GM18517 (cell line): ENCODE results near the gene YBEY.

Source experiments
- ATAC-seq: cut with Tn5 transposase; IDR thresholded peaks from one replicate; pipeline ENCODE4 v1.9.1; 2021; ENCODE audit warnings: mild to moderate bottlenecking, moderate library complexity; ENCODE audit not compliant: unreplicated experiment

Gene YBEY

DNA sequence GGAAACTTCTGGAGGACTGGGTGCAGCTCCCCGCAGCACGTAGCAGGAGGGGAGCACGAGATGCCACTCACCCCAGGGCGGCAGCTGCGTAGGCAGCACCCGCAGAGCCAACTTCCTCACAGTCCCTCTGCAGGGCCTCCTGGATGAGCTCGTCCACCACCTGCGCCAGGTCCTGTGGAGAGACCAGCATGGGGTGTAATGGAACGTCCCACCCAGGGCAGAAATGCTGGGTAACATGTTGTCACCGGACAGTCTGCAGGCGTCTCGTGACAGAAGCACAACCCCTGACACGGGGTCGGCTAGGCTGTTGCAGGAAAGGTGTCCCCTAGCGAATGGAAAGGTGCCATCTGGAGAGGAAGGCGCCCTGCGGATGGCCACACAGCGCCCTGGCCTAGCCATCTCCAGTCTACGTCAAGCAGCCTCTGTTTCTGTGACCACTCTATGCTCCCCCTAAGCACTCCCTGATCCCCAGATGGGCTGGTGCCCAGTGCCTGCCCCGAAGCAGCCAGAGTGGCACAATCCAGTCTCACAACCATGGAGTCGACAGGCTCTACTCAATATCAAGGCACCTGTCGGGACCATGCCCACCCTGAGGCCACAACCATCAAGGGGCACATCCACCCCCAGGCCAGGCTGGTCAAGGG is 22.0 kb upstream of the YBEY start:
- no peak for ATAC-seq

GRCh38 chr21:46264690-46265144 is 21.4 kb upstream of the YBEY start:
- ATAC-seq: no peak

DNA sequence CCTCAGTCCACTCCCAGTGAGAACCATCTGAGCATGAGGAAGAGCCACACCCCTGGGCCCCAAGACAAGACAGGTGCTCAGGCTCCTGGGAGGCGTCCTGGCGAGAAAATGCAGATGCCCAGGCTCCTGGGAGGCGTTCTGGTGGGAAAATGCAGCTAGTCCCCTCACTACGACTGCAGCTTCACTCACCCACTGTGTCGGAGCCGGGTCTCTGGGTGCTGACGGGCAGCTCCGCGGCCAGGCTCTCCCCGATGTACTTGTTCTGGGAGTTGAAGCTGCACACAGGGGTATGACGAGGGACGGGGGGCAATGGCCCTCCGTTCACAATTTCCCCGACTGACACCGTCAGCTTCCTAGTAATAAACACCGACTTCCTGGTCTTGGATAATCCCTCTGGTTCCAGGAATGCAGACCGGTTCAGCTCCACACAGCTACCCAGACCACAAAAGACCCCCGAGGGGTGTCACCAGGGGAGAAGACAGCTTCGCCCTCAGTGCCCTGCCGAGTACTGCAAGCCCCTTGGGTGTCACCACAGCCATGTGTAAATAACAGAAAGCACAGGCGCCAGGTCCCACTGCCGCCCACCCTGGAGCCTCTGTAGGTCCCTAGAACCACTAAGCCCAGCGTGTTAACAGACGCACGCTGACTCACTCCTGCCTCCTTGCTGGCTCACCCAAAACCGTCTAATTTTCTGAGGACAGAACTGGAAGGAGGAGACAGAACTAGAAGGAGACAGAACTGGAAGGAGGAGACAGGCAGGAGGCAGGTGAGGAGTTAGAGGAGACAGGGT is 20.2 kb upstream of the YBEY start:
- no peak for ATAC-seq

DNA sequence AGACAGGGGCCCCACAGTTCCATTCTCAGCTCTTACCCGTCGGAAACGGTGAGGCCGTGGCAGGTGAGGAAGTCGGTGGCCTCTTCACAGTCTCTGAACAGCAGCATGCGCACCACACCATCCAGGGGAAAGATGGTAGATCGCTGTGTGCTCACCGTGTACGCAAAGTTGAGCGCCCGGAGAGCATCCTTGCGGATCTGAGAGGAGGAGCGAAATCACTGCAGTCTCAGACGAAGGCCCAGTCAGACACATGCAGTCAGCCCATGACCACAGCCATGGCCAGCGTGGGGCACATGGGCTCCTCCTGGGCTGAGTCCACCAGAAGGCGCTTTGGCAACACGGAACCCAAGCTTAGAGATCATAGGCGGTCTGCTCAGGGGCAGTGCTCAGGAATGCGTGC is 19.2 kb upstream of the YBEY start:
- ATAC-seq: no peak

- ATAC-seq: no peak
Measured at GRCh38 chr21:46268371-46268770, 17.8 kb upstream of the YBEY start.

DNA sequence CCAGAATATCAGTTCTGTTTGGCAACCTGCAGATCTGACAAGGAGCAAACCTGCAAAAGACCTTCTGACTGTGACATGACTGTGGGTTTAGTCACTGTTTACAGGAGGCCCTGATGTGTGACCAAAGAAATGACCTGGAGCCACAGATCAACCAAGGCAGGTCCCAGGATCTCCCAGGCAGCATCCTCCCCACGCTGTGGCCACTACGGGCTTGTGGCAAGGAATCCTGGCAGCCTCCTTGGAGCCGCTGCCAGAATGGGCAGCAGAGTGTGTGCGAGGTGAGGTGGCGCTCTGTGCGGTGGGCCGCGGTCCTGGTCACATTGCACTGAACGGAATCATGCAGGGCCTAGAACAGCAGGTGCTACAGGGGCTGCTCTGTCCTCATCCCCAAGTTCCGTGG is 16.7 kb upstream of the YBEY start:
- ATAC-seq: no peak

DNA sequence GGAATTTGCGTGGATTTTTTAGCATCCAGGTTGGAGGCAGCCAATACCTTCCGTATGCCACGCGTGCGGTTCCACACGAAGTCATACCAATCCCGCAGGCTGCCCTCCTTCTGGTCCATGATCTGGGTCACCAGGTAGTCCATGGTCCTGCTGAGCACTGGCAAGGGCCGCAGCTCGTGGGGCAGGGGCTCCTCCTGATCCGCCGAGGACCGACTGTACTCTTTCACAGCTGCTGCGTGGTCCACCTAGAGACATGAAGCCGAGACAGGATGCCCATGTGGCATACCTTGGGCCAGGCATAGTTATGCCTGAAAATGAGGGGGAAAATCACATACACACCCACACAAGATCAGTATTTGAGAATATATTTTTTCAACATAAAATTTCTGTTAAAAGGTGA is 12.8 kb upstream of the YBEY start:
- no peak for ATAC-seq

- no peak for ATAC-seq
Measured at GRCh38 chr21:46274797-46275390, 11.2 kb upstream of the YBEY start.

- no peak for ATAC-seq
Measured at GRCh38 chr21:46284077-46284644, 2.0 kb upstream of the YBEY start.

DNA sequence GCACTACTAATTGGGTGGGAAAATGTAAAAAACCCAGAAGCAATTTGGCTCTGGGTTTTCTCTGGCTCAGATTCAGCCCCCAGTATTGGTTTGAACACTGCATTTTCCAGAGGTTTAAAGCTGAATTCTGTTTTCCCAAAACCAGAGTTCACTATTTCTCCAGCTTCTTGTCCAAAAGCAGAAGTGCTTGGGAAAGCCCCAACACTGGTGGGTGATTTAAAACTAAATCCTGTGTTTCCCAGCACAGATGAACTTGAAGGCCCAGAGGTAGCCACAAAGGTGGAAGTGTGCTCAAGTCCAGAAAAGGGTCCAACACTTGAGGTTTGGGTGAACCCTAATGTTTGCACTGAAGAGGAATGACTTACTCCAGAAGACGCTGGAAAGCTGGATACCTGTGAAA is 1.4 kb upstream of the YBEY start:
- no peak for ATAC-seq

GRCh38 chr21:46285206-46285661 is 908 bp upstream of the YBEY start, which contains the start of gene MCM3AP:
TSS of gene MCM3AP (minus strand) at chr21:46285611. CDS start at chr21:46285286, 325 bp downstream.
- no peak for ATAC-seq

GRCh38 chr21:46286648-46287002 is 483 bp downstream of the YBEY start:
- ATAC-seq: no peak

GRCh38 chr21:46287541-46287940 is 1.4 kb downstream of the YBEY start:
- no peak for ATAC-seq

GRCh38 chr21:46289655-46290179 is 3.6 kb downstream of the YBEY start:
- no peak for ATAC-seq

DNA sequence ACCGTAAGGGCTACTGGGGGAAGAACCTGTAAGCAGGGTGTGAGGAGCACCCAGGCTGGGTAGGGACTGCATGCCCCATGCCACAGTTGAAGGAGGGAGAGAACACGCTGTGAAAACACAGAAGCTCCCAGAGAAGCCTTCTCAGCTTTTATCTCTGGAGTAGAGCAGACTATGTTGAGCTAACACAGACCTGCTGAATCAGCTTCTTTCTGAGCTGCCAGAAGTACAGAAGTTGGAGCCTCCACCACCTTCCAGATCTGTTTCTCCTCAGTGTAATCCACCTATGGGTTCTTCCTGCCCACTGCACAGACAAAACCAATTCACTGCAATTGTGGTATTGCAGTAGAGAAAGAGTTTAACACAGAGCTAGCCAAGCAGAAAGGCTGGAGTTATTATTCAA is 5.4 kb downstream of the YBEY start:
- ATAC-seq: no peak

DNA sequence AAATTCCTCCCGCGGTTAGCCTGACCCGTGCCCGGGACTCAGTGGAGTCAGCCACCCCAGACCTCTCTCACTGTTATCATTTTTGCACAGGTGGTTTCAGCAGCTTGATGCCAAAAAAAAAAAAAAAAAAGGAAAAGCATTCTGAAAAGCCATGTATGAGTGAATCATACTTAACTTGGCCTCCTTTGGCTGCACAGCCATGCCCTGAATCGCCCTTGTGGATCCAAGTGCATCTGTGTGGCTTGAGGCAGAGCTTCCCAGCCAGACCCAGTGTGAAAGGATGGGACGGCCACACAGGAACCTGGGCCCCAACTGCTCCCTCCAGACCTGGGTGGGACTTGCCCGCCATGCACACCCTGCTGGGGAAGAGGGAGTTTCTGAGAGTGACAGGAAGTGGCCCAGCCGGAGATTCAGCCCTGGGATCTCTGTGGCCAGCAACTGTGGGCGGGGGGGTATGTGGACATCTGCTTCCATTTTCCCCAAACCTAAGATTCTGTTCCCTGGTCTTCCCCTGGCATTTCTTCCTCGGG is 8.6 kb downstream of the YBEY start:
- ATAC-seq: no peak

GRCh38 chr21:46295177-46295770 is 9.1 kb downstream of the YBEY start:
- no peak for ATAC-seq

DNA sequence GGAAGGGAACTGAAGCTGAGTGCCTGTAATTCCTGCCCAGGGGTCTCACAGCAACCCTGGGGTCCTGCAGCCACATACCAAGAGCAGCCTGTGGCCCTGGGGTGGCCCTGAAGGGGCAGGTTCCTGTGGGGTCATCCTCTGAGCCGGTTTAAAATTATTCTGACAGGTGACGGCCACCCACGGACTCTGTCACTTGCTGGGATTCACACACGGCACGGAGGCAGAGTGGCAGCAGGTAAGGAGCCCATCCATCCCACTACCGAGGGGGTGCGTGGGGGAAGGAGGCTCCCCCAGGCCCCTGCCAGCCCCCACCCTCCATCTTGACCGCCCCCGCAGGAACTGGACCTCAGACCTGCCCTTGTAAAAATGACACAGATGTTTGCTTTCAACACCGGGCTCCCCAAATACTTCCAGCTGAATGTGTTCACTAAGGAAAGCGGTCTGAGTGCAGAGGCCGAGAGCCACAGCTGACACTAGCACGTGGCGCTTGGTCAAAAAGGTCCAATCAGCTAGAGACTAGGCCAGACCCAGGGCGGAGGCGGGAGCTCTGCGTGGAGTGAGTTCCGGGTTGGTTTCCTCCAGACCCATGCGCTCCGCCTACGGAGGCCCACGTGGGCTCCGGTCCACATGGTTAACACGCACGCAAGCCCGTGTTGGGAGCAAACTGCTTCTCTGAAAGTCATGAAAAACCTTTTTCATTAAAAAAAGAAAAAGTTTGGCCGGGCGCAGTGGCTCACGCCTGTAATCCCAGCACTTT is 10.0 kb downstream of the YBEY start:
- peak; percentile 42 for ATAC-seq

DNA sequence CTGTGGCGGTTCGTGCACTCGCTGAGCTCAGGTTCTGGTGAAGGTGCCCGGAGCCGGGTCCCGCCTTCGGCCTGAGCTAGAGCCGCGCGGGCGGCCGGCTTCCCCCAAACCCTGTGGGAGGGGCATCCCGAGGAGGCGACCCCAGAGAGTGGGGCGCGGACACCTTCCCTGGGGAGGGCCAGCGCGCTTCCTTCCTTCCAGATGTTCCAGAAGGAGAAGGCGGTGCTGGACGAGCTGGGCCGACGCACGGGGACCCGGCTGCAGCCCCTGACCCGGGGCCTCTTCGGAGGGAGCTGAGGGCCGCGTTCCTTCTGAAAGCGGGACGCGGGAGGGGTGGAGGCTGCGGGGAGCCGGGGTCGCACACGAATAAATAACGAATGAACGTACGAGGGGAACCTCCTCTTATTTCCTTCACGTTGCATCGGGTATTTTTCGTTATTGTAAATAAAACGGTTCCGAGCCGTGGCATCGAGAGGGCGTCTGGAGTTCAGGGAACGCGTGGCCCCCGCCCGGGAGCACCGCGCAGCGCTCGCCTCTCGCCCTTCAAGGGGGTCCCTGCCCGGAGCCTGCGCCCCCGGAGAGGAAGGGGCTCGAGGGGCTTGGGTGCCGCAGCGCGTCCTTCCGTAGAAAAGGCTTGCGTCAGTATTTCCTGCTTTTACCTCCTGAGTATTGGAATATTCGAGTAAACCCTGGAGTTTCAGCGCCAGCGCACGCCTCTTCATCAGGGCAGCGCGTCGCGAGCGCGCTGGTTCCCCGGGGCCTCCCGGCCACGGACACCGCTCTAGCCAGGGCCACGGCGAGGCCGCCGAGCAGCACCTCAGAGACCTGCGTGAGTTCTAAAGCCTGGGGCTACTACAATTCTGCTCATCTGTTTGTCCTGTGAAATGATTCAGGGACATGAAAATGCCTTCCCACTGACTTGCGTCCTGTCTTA is 11.5 kb downstream of the YBEY start:
- no peak for ATAC-seq
